Liver (tissue), 9 donors: Measurements from ENCODE around the gene CLOCK. TPM values are rescaled to one million over a fixed set of nuclear protein-coding genes. Genes with fewer than 3 reads are reported as not detected.

Source experiments
- DNase-seq: peaks from one replicate; pipeline ENCODE4 v3.0.0-alpha.2; 2017; ENCODE audit warnings: low spot score
- H3K27ac ChIP-seq, 2 donors: one replicate each; pipeline ENCODE4 v1.7.0; 2013; ENCODE audit warnings: inconsistent platforms in 2 of 2, low read length in 2 of 2, control low read depth in 1 of 2, low read depth in 1 of 2, mild to moderate bottlenecking in 1 of 2
- H3K27me3 ChIP-seq, 4 donors: one replicate each; pipeline versions ENCODE4 v1.6.1 to v1.7.0; 2013; ENCODE audit warnings: low read length in 3 of 4, inconsistent platforms in 1 of 4, mild to moderate bottlenecking in 1 of 4, moderate library complexity in 1 of 4; ENCODE audit not compliant: control insufficient read depth in 4 of 4, insufficient read depth in 4 of 4
- H3K36me3 ChIP-seq, 4 donors: one replicate each; pipeline versions ENCODE4 v1.6.1 to v1.7.0; 2013; ENCODE audit warnings: low read length in 3 of 4, mild to moderate bottlenecking in 3 of 4, low read depth in 1 of 4, moderate library complexity in 1 of 4; ENCODE audit not compliant: control insufficient read depth in 4 of 4, insufficient read depth in 3 of 4
- H3K4me1 ChIP-seq, 4 donors: one replicate each; pipeline versions ENCODE4 v1.6.1 to v1.7.0; 2013; ENCODE audit warnings: low read length in 3 of 4, mild to moderate bottlenecking in 3 of 4, moderate library complexity in 1 of 4; ENCODE audit not compliant: control insufficient read depth in 4 of 4, insufficient read depth in 4 of 4
- H3K4me3 ChIP-seq, 3 donors: one replicate each; pipeline versions ENCODE4 v1.6.1 to v1.7.0; 2013; ENCODE audit warnings: low read length in 3 of 3, control low read depth in 1 of 3, low read depth in 1 of 3, mild to moderate bottlenecking in 1 of 3
- H3K9ac ChIP-seq, 2 donors: one replicate each; pipeline ENCODE4 v1.7.0; 2013; ENCODE audit warnings: low read length in 2 of 2, mild to moderate bottlenecking in 2 of 2, moderate library complexity in 2 of 2, control low read depth in 1 of 2, low read depth in 1 of 2
- H3K9me3 ChIP-seq, 4 donors: one replicate each; pipeline versions ENCODE4 v1.6.1 to v1.7.0; 2013; ENCODE audit warnings: low read length in 3 of 4; ENCODE audit not compliant: control insufficient read depth in 4 of 4
- FOXA1 ChIP-seq: IDR thresholded peaks from 2 replicates; pipeline ENCODE4 v1.6.1; 2016; ENCODE audit warnings: antibody characterized with exemption
- FOXA2 ChIP-seq: IDR thresholded peaks from 2 replicates; pipeline ENCODE4 v1.6.1; 2016; ENCODE audit warnings: antibody characterized with exemption
- HNF4A ChIP-seq, 2 donors: conservative IDR thresholded peaks; 2 replicates each; pipeline ENCODE4 v1.6.1; 2016; ENCODE audit warnings: antibody characterized with exemption in 2 of 2, mild to moderate bottlenecking in 2 of 2
- HNF4G ChIP-seq: IDR thresholded peaks from 2 replicates; pipeline ENCODE4 v1.6.1; 2016; ENCODE audit warnings: antibody characterized with exemption
- JUND ChIP-seq, 2 donors: IDR thresholded peaks; 2 replicates each; pipeline ENCODE4 v1.6.1; 2016; ENCODE audit warnings: antibody characterized with exemption in 2 of 2
- NR2F2 ChIP-seq: IDR thresholded peaks from 2 replicates; pipeline ENCODE4 v1.6.1; 2016; ENCODE audit warnings: antibody characterized with exemption
- RXRA ChIP-seq, 2 donors: IDR thresholded peaks; 2 replicates each; pipeline ENCODE4 v1.6.1; 2017 to 2018; ENCODE audit warnings: antibody characterized with exemption in 2 of 2, mild to moderate bottlenecking in 1 of 2
- TAF1 ChIP-seq: conservative IDR thresholded peaks from 2 replicates; pipeline ENCODE4 v1.6.1; 2016; ENCODE audit warnings: antibody characterized with exemption, mild to moderate bottlenecking
- WGBS: extraction: QIAGEN DNeasy Blood & Tissue Kit; methylation state at CpG from one replicate; pipeline ENCODE4 v1.1.7; 2013; 5-methylcytosine and 5-hydroxymethylcytosine counted together
- polyA plus RNA-seq, 2 donors: library from polyadenylated mRNA; stranded (reverse) in 1 of 2; unstranded in 1 of 2; fragments of 200-250 nt in 1 of 2; fragments of >200 nt in 1 of 2; fragmentation: Nextera tagmentation in 1 of 2; extraction: Ambion mirVana in 1 of 2; gene quantifications; one replicate each; pipeline versions ENCODE4 v1.2.1 to v1.2.3, GENCODE V29; 2013 to 2015
- total RNA-seq, 2 donors: library from RNA; depleted of rRNA; stranded (reverse); fragments of >200 nt; gene quantifications; one replicate each; pipeline ENCODE4 v1.2.3, GENCODE V29; 2014
- TF ChIP-seq, protein P1 (sequence below): fragments of 150-350 bp; IDR thresholded peaks from 2 replicates; pipeline ENCODE4 v1.5.1; 2017; ENCODE audit warnings: improper control_type of control experiment, low read depth, low read length; ENCODE audit not compliant: missing input control
- TF ChIP-seq, protein P2 (sequence below): IDR thresholded peaks from 2 replicates; pipeline ENCODE4 v1.6.1; 2016; ENCODE audit warnings: antibody characterized with exemption
- TF ChIP-seq, protein P3 (sequence below): IDR thresholded peaks from 2 replicates; pipeline ENCODE4 v1.6.1; 2016; ENCODE audit warnings: antibody characterized with exemption
- TF ChIP-seq, protein P4 (sequence below): IDR thresholded peaks from 2 replicates; pipeline ENCODE4 v1.6.1; 2016; ENCODE audit warnings: antibody characterized with exemption, mild to moderate bottlenecking
- donor health status: healthy.
- donor health status: healthy.
- donor health status: healthy.
- donor health status: healthy.
- donor health status: healthy.

CLOCK gene
- total and polyA plus RNA-seq, 4 donors, result 5.1 to 19.4 (median 6.1) TPM

DNA sequence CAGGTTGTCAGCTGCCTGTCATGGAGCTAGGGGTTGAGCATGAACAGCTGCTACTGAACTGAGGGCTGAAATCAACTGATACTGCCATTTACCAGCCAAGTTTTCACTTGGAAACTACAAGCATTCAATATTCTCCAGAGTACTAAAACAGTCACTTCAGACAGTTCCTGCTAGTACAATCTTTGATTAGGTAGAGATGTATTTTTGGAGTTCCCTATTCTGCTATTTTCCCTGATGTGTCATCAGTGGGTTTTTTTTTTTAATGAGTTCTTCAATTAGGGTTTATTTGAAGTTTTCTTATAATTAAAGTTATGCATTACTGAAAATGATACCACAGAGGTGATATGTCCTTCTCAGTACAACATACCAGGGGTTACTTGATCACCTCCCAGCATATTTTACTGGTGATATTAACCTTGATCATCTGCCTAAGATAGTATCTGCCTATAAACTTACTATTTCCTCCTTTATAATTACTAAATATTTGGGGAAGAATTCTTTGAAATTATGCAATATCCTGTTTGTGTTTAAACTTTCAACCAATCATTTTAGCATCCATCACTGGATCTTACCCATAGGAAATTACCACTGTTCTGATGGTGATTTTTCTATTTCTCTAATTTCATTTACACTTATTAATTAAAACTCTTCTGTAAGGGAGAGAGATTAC is 31.8 kb upstream of the CLOCK start:
- TF ChIP-seq JUND (IDR thresholded peaks at IDR 0.05) (no peak), RXRA (IDR thresholded peaks at IDR 0.05) (no peak), NR2F2 (no peak)
- no peak overlapping the region for H3K27ac ChIP-seq
- H3K36me3 ChIP-seq, result no peaks in the 10 kb centered on the region
- no peaks in the 10 kb centered on the region for H3K4me1 ChIP-seq
- H3K4me3 ChIP-seq, result no peak overlapping the region
- DNase-seq, result no peak
- no peak overlapping the region for H3K9ac ChIP-seq
- peaks cover 2 to 12% (median 3%) of the 10 kb centered on the region in 4 donors for H3K9me3 ChIP-seq
- H3K27me3 ChIP-seq, result no peaks in the 10 kb centered on the region

DNA sequence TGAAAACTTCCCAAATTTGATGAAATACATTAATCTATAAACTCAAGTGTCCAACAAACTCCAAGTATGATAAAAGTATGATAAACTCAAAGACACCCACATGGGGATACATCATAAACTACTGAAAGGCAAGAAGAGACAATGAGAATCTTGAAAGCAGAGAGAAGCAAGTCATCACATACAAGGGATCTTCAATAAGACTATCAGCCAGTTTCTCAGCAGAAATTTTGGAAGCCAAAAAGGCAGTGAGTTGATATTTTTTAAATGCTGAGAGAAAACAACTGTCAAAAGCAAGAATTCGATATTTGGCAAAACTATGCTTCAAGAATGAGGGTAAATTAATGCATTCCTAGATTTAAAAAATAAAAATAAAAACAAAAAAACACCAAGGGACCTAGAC is 28.8 kb upstream of the CLOCK start:
- no peak overlapping the region for H3K4me3 ChIP-seq
- no peak overlapping the region for H3K9ac ChIP-seq
- H3K27me3 ChIP-seq, result peaks cover 0 to 2% (median 0%) of the 10 kb centered on the region in 4 donors
- DNase-seq, result no peak
- no peaks in the 10 kb centered on the region for H3K36me3 ChIP-seq
- TF ChIP-seq RXRA (IDR thresholded peaks at IDR 0.05) (no peak), HNF4A (conservative IDR thresholded peaks at IDR 0.05) (no peak), JUND (IDR thresholded peaks at IDR 0.05) (no peak), HNF4G (no peak), FOXA2 (no peak), TAF1 (no peak), FOXA1 (no peak), NR2F2 (no peak)
- TF ChIP-seq, protein P1, sequence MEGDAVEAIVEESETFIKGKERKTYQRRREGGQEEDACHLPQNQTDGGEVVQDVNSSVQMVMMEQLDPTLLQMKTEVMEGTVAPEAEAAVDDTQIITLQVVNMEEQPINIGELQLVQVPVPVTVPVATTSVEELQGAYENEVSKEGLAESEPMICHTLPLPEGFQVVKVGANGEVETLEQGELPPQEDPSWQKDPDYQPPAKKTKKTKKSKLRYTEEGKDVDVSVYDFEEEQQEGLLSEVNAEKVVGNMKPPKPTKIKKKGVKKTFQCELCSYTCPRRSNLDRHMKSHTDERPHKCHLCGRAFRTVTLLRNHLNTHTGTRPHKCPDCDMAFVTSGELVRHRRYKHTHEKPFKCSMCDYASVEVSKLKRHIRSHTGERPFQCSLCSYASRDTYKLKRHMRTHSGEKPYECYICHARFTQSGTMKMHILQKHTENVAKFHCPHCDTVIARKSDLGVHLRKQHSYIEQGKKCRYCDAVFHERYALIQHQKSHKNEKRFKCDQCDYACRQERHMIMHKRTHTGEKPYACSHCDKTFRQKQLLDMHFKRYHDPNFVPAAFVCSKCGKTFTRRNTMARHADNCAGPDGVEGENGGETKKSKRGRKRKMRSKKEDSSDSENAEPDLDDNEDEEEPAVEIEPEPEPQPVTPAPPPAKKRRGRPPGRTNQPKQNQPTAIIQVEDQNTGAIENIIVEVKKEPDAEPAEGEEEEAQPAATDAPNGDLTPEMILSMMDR, result no peak
- TF ChIP-seq, protein P2, sequence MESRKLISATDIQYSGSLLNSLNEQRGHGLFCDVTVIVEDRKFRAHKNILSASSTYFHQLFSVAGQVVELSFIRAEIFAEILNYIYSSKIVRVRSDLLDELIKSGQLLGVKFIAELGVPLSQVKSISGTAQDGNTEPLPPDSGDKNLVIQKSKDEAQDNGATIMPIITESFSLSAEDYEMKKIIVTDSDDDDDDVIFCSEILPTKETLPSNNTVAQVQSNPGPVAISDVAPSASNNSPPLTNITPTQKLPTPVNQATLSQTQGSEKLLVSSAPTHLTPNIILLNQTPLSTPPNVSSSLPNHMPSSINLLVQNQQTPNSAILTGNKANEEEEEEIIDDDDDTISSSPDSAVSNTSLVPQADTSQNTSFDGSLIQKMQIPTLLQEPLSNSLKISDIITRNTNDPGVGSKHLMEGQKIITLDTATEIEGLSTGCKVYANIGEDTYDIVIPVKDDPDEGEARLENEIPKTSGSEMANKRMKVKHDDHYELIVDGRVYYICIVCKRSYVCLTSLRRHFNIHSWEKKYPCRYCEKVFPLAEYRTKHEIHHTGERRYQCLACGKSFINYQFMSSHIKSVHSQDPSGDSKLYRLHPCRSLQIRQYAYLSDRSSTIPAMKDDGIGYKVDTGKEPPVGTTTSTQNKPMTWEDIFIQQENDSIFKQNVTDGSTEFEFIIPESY, result no peak
- TF ChIP-seq, protein P3, sequence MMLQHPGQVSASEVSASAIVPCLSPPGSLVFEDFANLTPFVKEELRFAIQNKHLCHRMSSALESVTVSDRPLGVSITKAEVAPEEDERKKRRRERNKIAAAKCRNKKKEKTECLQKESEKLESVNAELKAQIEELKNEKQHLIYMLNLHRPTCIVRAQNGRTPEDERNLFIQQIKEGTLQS, result no peak
- TF ChIP-seq, protein P4, sequence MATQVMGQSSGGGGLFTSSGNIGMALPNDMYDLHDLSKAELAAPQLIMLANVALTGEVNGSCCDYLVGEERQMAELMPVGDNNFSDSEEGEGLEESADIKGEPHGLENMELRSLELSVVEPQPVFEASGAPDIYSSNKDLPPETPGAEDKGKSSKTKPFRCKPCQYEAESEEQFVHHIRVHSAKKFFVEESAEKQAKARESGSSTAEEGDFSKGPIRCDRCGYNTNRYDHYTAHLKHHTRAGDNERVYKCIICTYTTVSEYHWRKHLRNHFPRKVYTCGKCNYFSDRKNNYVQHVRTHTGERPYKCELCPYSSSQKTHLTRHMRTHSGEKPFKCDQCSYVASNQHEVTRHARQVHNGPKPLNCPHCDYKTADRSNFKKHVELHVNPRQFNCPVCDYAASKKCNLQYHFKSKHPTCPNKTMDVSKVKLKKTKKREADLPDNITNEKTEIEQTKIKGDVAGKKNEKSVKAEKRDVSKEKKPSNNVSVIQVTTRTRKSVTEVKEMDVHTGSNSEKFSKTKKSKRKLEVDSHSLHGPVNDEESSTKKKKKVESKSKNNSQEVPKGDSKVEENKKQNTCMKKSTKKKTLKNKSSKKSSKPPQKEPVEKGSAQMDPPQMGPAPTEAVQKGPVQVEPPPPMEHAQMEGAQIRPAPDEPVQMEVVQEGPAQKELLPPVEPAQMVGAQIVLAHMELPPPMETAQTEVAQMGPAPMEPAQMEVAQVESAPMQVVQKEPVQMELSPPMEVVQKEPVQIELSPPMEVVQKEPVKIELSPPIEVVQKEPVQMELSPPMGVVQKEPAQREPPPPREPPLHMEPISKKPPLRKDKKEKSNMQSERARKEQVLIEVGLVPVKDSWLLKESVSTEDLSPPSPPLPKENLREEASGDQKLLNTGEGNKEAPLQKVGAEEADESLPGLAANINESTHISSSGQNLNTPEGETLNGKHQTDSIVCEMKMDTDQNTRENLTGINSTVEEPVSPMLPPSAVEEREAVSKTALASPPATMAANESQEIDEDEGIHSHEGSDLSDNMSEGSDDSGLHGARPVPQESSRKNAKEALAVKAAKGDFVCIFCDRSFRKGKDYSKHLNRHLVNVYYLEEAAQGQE, result no peak
- peaks cover 2 to 12% (median 3%) of the 10 kb centered on the region in 4 donors for H3K9me3 ChIP-seq
- H3K4me1 ChIP-seq, result no peaks in the 10 kb centered on the region
- no peak overlapping the region for H3K27ac ChIP-seq
- WGBS, result 55% methylated on average over 1 of the region's 1 CpG
